ENCODE data around the gene EPOP. TPM values are rescaled to one million over a fixed set of nuclear protein-coding genes. Genes with fewer than 3 reads are reported as not detected.
A peak's percentile ranks its signal among the peaks of the same experiment; 100 is the strongest.

The EPOP gene
- total and polyA plus RNA-seq, 2 of the 13 experiments (the other 11 are each of a cell fraction or from before 2014, with no cell fraction given), result 14.7 to 37.8 TPM

DNA sequence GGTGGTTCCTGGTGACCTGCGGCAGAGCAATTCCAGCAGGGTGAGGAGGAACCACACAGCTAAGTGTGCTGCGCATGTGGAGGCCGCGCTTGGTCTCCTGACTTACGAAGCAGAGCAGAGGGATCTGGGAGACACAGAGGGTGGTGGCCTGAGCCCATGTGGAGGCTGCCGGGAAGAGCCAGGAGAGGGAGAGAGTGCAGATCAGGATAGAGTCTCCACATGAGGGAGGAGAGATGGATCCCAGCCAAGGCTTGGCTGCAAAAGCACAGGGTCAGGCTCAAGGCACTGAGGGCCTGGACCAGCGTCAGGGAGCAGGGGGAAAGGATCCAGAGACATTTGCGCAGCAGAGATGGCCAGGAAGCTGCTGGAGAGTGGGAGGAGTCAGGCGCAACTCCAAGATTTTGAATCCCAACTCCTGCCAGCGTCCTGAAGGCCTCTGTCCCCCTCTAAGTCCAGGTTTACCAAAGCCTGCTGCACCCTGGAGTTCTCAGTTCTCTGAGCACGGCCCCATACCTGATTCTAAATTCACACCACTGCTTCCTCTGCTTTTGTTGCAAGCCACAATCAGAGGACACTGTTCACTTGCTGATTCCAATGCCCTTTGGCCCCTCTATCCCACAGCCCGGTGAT lies 19.1 kb upstream of the EPOP start (continued):
- TF ChIP-seq SIX1 (CRISPR knock-in tag; IDR thresholded peaks at IDR 0.05; ENCODE audit: borderline replicate concordance) (no peak), NR2C2 (CRISPR knock-in tag; IDR thresholded peaks at IDR 0.05; ENCODE audit: borderline replicate concordance) (no peak), ZBTB20 (CRISPR knock-in tag; IDR thresholded peaks at IDR 0.05; ENCODE audit: borderline replicate concordance, low read depth) (peak; percentile 20; the same call in 1 of the 2 replicates), ETV5 (CRISPR knock-in tag; IDR thresholded peaks at IDR 0.05; ENCODE audit: borderline replicate concordance) (peak; percentile 40)

DNA sequence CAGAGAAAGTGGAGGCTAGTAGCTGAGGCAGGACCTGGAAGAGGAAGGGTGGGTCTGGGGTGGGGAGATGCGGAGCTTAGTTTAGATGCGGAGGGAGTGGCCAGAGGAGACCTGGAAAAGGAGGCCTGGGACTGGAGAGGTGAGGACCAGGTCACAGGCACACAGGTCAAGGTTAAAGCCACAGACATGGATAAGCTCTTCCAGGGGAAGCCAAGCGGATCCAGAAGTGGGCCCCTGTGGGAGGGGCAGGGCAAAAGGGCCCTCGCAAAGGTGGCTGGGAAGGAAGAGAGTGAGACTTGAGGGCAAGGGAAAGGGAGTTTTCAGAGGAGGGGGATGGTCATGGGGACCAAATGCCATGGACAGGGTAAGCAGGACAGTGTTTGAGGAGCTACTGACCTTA lies 16.4 kb upstream of the EPOP start:
- DNase-seq (ENCODE audit: low spot score) (peak; percentile 61), ATAC-seq (peak; percentile 58), FAIRE-seq (no peak)
- H3K36me3 ChIP-seq (replicated peaks in 1 of 2; ENCODE audit: control insufficient read depth in 1 of 2, insufficient read depth in 2 of 2, low read length in 2 of 2), result no peaks in the 10 kb centered on the region
- in situ Hi-C loops (cut with HindIII; ENCODE audit: extremely low pct_ligation_motif_present, low pct_unique_long_range_greater_than_20kb) (no loop called here), intact Hi-C loops (cut with micrococcal nuclease; ENCODE audit: unreplicated experiment) (loop anchor here (2.0 kb wide), 1 partner anchor 14 kb away; no protein-coding TSS in a partner anchor)
- H3K9ac ChIP-seq (ENCODE audit: insufficient read depth, low read depth, low read length), result no peak overlapping the region
- BruUV-seq (replicated peaks), result no TSS peak
- peaks cover 52% of the 10 kb centered on the region for H3K4me1 ChIP-seq (ENCODE audit: insufficient read depth, low read length)
- no peaks in the 10 kb centered on the region for H4K20me1 ChIP-seq (ENCODE audit: insufficient read depth, low read length)
- WGBS (ENCODE audit: low lambda C conversion rate), result under 1% methylated on average over 4 of the region's 4 CpGs
- no peaks in the 10 kb centered on the region for H3K79me2 ChIP-seq (ENCODE audit: insufficient read depth, low read length)
- CTCF ChIA-PET (ENCODE audit: low intra/inter-chr PET ratio, low total read pairs), result no interaction called here
- H3K9me3 ChIP-seq (ENCODE audit: low read length), result no peaks in the 10 kb centered on the region
- peak overlapping the region in 1 of 3 experiments; percentile 35; a peak in 1 of 6 replicates for H3K4me3 ChIP-seq (replicated peaks in 1 of 3; ENCODE audit: insufficient read depth in 1 of 3, low read depth in 2 of 3, low read length in 3 of 3)
- peak overlapping the region; percentile 67 for H3K4me2 ChIP-seq (ENCODE audit: low read depth, low read length)
- H3K27me3 ChIP-seq (ENCODE audit: control insufficient read depth in 1 of 2, insufficient read depth in 2 of 2, low read length in 2 of 2), result peaks cover 0 to 3% of the 10 kb centered on the region in 2 experiments; a peak in 3 of 5 replicates
- H3K27ac ChIP-seq (ENCODE audit: extremely low read length, insufficient read depth, low read length), result no peak overlapping the region
- POLR2A ChIA-PET, result interaction anchor here (0.9 to 7.3 kb wide), 15 partner anchors 12 to 340 kb away, joined by 3 to 106 read pairs (median 4); partner anchors contain the start of genes EPOP, MLLT6, RPL23 and SOCS7
- no peak overlapping the region for H2AFZ ChIP-seq (ENCODE audit: low read length)
- TF ChIP-seq ETV5 (CRISPR knock-in tag; IDR thresholded peaks at IDR 0.05; ENCODE audit: borderline replicate concordance) (peak; percentile 65; the same call in 1 of the 2 replicates), CHD2 (IDR thresholded peaks at IDR 0.05; ENCODE audit: low read depth, low read length) (no peak), ZNF30 (CRISPR knock-in tag; IDR thresholded peaks at IDR 0.05) (no peak), MXD4 (CRISPR knock-in tag; IDR thresholded peaks at IDR 0.05) (no peak), ZNF512 (CRISPR knock-in tag; IDR thresholded peaks at IDR 0.05) (no peak), ZNF704 (CRISPR knock-in tag; IDR thresholded peaks at IDR 0.05; ENCODE audit: borderline replicate concordance) (no peak), SOX6 (IDR thresholded peaks at IDR 0.05) (no peak), SOX6 (CRISPR knock-in tag; IDR thresholded peaks at IDR 0.05) (peak; percentile 59)
- TF ChIP-seq, protein P1, sequence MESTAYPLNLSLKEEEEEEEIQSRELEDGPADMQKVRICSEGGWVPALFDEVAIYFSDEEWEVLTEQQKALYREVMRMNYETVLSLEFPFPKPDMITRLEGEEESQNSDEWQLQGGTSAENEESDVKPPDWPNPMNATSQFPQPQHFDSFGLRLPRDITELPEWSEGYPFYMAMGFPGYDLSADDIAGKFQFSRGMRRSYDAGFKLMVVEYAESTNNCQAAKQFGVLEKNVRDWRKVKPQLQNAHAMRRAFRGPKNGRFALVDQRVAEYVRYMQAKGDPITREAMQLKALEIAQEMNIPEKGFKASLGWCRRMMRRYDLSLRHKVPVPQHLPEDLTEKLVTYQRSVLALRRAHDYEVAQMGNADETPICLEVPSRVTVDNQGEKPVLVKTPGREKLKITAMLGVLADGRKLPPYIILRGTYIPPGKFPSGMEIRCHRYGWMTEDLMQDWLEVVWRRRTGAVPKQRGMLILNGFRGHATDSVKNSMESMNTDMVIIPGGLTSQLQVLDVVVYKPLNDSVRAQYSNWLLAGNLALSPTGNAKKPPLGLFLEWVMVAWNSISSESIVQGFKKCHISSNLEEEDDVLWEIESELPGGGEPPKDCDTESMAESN (CRISPR knock-in tag; conservative IDR thresholded peaks at IDR 0.05), result no peak
- TF ChIP-seq, protein P2, sequence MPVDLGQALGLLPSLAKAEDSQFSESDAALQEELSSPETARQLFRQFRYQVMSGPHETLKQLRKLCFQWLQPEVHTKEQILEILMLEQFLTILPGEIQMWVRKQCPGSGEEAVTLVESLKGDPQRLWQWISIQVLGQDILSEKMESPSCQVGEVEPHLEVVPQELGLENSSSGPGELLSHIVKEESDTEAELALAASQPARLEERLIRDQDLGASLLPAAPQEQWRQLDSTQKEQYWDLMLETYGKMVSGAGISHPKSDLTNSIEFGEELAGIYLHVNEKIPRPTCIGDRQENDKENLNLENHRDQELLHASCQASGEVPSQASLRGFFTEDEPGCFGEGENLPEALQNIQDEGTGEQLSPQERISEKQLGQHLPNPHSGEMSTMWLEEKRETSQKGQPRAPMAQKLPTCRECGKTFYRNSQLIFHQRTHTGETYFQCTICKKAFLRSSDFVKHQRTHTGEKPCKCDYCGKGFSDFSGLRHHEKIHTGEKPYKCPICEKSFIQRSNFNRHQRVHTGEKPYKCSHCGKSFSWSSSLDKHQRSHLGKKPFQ (CRISPR knock-in tag; IDR thresholded peaks at IDR 0.05; ENCODE audit: insufficient replicate concordance), result no peak
- TF ChIP-seq, protein P3, sequence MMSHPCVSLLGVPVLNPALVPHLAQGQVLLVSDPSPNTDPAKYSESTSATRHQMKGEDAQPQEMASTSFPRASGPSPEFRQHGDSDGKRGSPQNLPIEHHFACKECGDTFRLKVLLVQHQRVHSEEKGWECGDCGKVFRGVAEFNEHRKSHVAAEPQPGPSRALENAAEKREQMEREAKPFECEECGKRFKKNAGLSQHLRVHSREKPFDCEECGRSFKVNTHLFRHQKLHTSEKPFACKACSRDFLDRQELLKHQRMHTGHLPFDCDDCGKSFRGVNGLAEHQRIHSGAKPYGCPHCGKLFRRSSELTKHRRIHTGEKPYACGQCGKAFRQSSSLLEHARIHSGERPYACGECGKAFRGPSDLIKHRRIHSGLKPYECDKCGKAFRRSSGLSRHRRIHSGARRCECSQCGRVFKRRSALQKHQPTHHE (CRISPR knock-in tag; IDR thresholded peaks at IDR 0.05; ENCODE audit: borderline replicate concordance), result no peak
